NCI-H1092 (cell line): Measurements from ENCODE around the gene ONECUT2.
A peak's percentile ranks its signal among the peaks of the same experiment; 100 is the strongest.
"Not testable (repeated sequence)": the region's sequence is repeated elsewhere in the genome, so short reads cannot be mapped to it uniquely, and the experiment has no call there.

Experiments used
- DNase-seq: peaks from one replicate; lab custom pipeline; 2025; lab: John Stamatoyannopoulos, UW

The ONECUT2 gene

DNA sequence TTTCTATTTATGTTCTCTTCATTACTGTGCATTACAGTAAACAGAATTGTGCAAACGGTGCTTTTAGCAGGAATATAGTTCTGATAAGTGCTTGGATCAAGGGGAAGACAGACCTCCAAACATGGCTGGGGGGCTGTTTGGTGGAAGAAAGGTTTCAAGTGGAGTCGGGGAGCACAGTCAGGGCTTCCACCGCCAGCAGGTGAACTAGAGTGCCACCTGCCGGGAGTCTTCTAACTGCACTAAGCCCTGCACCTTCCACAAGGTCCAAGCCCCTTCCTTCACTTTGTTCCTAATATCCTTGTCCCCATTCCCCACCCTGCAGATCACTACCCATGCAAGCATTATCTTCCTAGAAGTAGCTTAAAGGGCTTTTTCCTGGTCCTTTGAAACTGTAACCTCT, 11.1 kb downstream of the ONECUT2 start:
- DNase-seq = peak; percentile 18

DNA sequence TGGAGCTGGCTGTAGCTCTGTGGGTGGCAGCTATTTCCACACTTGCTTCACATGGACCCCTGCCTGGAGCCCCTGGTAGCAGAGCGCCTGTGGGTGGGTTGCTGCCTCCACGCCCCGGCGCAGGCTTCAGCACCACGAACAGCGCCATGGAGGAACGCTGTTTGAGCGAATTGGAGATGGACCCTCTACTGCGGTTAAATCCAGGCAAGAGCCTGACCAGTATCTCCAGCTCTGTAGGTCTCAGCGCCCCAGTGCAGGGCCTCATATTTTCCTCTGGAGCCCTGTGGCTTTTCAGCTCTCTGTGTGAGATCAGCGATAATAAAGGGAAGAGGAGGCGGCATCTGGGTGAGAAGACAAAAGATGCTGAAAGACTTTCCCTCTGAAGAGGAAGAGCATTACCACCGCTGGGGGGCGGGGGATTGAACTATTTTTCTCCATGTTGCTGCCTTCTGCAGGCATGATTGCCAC, 12.0 kb downstream of the ONECUT2 start:
- DNase-seq = no peak

DNA sequence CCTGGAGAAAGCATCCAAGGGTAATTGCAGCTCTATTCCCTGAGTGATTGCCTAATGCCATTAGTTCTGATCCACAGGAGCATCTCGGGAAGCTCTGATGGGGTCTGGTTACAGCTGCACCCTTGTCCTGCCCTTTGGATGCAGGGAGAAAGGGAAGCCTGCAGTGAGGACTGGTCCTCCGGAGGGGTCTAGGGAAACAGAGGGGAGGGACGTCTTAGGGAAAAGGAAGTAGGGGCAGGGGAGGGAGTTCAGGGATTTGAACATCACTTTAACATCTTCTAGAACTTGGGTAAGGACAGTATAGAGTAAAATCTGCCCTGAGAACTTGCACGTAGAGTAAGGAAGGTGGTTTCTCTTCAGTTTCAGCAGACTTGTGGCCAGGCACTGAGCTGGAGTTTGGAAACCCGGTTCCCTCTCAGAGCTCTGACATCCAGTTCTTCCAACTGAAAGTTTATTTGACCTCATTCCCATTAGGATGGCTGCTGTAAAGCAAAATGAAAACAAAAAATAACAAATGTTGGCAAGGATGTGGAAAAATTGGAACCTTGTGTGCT, 20.5 kb downstream of the ONECUT2 start:
- no peak for DNase-seq

DNA sequence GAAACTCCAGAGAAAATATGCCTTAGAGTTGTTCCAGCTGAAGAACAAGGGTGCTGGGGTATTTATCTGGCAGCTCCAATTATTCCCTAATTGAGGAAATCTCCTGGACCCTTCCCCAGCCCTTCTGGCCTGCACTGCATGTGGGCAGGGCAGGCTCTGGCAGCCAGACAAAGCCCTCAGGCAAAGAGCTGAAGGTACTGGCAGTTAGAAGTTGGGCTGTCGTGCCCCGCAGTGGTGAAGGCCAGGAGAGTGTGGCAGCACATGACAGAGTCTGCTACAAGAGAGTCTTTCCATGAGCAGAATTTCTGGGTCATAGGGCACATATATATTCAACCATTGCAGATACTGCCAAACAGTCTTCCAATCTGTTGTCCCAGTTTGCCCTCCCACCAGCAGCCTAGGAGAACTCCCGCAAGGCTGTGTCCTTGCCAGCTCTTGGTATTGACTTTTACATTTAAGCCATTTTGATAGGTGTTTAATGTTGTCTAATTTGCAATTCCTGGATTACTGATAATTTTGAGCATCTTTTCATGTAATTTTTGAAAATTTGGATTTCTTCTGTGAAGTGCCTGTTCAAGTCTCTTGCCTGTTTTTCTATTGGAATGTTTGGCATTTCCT, 26.6 kb downstream of the ONECUT2 start:
- DNase-seq = no peak

DNA sequence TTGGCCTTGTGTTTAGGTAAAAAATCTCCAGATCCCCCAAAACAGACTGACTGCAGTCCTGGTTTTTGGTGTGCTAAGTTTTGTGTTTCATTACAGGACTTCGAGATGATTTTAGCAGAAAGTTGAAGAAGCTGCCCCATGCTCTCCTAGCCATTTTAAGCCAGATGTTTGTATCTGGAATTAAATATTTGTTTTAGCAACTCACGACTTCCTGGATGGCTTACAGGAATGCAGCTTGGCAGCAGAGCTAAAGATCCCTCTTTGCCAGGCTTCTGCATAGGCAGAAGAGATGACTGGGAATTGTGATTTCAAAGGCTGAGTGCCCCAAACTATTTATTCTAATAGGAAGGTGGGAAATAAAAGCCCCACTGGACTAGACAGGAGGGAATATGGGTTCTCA, 31.1 kb downstream of the ONECUT2 start:
- DNase-seq = no peak

DNA sequence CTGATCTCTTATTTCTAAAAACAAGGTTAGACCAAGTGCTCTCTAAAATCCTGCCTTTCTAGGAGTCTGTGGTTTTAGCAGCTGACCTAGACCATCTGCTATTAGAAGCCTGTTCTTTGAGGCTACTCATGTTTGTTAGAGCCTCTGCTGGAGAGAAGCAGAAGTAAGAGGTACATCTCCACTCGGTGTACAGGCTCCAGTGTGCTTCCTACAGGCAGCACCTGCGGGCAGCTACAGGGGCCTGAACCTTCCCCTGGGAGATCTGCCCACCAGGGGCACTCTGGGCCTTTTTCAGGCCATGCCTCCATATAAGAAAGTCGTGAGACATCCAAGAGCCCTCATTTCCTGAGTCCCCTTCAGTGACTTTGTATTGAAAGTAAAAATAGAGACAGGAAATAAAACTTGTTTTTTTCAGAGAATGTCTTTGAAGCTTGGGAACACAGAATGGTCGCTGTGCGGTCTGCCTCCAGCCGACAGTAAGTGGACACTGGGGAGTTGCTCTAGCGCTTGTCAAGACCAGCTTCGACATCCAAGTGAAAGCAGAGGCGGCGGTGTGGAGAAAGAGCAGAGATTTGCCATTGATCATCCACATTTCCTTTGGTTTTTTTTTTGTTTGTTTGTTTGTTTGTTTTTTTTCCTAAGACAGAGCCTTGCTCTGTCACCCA, 31.7 kb downstream of the ONECUT2 start:
- DNase-seq = no peak

DNA sequence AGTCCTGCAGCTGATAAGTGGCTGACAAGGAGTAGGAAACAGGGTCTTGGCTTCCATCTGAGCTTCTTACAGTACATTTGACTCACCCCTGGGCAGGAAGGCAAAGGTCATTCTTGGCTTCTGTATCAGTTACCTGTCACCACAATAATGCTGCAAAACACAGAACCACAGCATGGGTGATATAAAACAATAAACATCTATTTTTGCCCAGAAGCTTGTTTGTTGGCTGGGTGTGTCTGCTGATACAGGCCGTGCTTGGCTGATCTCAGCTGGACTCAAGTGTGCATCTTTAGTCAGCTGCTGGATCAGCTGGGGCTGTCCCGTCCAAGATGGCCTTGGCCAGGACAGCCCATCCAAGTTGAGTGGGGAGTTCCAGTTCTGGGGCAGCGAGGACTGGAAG, 34.7 kb downstream of the ONECUT2 start:
- DNase-seq = no peak

DNA sequence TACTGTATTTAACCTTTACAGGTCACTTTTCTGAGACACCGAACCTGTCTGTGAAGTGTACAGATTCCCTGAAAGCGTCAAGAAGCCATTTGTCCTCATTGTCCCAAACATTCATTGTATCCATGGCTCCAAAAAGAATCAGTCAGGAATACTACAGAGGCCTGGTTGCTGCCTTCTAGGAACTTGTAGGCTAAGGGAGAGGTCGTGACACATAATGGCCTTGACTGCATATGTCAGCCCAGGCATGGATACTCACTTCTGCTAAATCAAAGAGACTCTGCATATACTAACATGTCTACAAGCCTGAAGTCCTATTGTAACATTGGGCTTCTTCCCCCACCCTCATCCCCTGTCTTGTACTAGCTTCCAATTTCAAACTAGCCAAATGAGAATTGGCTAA, 40.2 kb downstream of the ONECUT2 start:
- DNase-seq = no peak

DNA sequence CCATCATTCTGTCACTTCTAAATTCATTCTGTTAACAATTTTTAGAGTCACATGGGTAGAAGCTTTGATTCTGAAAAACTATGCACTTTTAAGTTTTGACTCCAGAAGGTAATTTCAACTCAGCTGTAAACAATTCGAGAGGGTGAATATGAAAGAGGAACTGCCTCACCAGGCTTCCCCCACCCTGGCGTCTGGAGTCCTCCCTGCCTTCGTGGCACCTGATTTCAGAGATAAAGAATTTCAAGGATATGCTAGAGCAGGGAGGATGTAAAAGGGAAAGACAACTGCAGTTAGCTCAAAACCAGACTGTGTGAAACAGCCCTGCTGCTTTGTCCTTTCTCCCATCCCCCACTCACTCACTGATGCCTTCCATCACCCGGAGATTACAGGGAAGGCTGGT, 40.7 kb downstream of the ONECUT2 start:
- no peak for DNase-seq

DNA sequence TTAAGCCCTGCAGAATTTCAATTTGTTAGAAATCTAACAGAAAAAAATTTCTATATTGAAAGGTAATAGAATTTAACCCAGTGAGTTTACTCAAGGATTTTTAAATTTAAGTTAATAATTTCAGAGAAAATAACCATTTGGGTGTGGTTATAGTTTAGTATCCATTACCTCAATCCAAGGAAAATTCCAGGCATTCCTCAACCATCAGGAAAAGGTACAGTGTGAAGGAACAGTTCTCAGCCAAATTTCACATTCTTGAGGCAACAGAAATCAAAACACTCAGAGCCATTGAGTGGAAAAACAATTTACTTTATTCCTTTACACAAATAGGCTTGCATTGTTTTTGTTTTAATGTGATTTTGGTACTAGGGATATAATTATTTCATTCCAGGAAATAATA, 45.6 kb downstream of the ONECUT2 start:
- DNase-seq = no peak

DNA sequence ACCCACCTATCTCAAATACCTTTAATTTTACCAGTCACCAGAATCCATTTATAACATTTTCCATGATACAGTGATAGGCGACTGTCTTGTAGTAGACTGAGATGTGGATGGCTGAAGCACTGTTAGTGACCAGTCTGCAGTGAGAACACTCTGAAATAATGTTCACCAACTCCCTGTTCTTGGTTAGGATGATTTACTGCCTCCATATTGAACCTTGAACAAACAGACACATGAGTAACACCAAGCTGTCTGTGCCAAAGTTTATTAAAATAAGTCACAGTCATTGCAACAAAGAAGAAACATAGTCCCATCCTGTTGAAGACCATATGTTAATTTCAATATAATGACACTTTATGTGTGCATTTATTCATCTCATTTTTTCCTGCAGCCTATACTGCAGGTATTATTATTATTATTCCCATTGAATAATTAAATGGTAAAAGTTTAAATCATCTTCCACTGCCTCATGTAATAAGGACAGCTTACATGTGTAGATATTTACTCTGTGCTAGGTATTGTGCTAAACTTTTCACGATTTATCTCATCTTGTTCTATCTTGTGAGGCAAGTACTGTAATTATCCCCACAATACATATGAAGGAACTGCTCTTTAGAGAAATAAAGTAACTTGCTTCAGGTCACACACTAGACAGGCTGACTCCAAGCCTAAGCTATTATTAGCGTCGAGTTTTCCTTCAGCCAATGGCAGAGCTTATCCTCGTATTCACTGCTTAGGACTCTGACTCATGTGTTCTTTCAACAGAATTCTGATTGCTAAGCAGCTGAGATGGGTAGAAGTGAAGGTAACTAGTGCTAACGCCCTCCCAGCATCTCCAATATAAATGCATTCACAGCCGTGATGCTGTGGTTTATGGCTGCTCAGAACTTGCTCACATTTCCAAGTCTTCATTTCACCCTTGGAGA, 62.5 kb downstream of the ONECUT2 start:
- no peak for DNase-seq

DNA sequence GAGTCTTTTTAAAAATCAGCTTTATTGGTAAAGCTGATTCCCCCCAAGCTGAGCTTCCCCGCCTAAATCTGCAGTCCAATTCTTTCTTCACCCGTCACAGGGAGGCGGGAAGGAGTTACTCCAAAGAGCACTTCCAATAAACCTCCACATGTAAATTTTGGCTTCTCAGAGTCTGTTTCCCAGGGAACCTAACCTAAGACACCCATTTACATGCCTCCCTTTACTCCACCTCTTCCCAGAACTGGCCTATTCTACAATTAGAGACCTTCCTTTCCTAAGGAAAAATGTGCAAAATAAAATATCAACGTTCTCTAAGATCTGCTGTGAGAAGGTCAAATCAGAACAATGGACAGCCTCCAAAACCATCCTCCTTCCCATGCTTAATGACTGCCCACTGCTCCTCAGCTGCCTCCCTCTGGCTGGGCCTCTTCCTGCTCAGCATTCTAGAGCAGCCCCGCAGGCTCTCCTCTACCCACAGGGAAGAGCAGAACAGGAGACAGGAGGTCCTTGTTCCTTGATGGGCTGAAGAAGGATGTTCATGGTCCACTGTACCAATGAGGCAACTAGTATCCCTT, 63.6 kb downstream of the ONECUT2 start:
- no peak for DNase-seq

DNA sequence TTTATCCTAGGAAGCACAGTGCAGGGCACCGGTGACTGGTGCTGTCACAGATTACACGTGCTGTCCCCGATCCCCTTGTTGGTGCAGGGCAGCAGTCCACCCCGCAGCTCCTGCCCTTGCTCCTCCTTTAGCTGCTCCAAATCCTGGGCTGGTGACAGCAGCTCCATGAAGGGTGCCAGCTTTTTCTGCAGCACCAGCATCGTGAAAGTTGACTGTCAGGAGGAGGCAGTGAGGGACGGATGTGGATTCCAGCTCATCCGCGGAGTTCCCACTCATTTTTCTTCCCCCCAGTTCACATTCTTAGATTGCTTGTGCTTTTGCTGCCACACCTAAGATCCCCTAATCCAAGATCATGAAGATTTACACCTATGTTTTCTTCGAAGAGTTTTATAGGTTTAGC, 67.5 kb downstream of the ONECUT2 start:
- DNase-seq = no peak

DNA sequence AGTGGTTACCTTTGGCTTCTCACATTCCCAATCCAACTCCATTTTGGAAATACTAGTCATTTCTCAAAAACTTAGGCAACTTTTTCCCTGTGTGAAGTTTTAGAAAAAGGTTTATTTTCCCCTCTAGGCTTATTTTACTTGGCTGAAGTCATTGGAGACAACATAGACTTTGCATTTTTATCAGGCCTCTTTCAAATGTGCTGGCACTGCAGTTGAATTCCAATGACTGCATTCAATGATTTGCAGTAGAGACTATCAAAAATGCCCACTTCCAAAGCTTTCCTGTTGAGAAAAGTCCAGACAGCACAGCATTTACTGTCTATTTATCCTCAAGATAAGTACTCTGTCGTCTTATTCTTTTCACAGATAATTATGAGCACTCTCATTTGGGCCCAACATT, 70.1 kb downstream of the ONECUT2 start:
- DNase-seq = no peak

DNA sequence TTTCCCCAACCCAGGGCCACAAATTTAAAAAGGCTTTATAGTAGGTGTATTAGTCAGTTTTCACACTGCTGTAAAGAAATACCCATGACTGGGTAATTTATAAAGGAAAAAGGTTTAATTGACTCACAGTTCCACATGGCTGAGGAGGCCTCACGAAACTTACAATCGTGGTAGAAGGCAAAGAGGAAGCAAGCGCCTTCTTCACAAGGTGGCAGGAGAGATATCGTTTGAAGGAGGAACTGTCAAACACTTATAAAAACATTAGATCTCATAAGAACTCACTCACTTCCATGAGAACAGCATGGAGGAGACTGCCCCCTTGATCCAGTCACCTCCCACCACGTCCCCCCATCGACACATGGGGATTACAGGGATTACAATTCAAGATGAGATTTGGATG, 80.9 kb downstream of the ONECUT2 start:
- no peak for DNase-seq

DNA sequence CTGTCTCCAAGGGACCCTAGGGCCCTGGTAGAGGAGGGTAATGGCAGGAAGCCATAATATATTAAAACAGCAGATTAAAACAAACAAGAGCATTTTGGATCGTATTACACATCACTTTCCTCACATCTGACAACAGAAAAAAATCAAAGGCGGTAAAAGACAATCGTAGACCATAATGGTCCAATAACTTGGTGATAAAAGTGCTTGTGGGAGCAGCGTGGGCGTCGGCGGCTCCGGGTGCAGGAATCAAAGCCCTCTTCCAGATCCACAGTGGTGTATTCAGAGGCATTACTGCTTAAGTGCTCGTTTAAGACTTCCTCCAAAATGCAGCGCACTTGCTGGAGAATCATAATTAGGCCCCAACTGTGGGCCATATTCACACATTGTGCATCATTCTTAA, 83.4 kb downstream of the ONECUT2 start:
- no peak for DNase-seq

DNA sequence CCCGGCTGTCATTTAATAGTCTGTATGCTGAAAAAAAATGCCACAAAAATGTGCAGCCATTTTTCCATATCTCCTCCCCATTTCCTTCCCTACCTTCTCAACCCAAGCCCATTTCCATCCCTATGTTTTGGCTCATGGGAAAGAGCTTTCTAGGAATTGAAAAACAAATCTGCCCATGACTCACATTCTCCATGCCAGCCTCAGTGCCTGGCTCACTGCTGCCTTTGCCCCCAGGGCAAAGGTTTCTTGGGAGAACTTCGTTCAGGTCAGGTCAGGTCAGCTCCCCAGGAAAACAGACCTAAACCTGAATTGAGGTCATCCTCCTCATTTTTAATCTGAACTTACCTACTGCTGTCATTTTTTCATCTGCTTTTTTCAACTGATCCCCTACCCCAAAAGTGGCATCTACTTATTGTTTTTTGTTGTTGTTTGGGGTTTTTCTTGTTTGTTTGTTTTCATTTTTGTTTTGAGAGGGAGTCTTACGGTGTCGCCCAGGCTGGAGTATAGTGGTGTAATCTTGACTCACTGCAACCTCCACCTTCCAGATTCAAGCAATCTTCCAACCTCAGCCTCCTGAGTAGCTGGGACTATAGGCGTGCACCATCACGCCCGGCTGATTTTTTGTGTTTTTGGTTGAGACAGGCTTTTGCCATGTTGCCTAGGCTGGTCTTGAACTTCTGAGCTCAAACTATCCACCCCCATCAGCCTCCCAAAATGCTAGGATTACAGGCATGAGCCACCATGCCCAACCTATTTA, 84.7 kb downstream of the ONECUT2 start:
- no peak for DNase-seq

DNA sequence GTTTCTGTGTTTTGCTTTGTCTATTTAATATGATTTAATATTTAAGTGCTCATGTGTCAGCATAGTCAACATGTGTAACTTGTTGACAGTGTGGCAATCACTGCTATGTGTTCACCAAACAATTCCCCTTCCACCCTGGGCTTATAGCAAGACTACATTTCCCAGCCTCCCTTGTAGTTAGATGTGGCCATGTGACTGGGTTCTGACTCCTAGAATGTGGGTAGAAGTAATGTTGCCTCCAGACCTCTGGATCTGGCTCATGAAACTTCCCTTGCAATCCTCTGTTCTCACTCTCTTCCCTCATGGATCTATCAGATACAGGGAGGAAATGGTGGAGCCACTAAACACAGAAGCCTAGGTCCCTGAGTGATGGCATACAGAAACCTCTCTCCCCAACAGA, 87.2 kb downstream of the ONECUT2 start:
- DNase-seq = not testable (repeated sequence)

DNA sequence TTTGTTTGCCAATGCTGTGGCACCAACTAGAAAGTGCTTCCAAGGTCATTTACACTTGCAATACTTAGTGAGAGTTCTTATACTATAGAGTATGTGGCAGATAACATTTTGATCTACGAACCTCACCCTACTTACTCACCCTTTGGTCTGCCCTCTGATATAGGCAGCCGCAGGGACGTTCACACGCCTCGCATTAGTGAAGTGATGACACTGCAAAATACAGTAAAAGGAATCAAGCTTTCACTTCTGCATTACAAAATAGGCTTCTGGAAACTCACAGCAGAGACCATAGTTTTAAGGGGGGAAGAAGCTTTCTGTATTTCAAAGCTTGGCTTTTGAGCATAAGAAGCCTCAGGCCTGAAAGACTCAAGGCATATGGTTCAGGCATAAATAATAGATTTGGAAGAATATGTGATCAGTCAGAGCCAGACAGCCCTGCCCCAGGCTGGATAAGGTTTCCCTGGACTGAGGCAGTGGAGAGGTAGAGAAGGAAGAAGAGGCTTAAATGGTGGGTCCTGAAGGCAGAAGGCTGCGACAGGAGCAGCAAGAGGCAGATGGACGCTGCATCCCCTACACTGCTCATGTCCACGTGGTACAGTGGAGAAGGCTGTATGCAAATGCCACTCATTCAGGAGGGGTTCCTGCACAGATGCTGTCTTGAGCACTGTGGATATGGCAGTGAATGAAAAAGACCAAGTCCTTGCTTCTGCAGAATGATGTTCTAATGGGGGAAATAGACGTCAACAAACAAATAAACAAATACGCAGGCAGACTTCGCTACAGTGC, 88.2 kb downstream of the ONECUT2 start:
- no peak for DNase-seq

DNA sequence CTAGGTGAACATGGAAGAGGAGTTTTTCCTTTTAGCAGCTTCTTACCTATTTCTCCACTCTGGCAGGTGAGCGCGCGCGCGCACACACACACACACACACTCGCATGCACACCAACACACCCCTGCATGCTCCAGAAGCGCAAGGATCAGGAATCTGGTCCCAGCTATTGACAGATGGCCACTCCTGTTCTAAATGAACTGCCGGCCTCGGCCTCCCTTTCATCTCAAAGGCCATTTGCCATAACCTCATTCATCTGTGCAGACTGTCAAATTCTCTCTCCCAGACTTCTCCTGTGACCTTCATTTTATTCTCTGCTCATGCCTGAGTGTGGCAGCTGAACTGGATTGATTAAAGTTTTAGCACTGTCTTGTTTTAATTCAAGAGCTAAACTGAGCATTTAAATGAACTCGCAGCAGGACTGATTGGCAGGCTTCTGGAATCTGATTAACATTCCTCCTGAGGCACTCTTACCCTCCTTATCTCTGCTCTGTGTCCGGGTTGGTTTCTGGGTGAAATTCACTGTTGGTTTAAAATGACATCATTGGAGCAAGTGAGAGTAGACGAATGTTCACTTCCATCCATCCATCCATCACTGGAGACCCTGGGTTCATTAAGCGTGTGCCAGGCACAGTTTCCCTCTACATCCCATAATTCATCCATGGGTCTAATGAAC, 92.5 kb downstream of the ONECUT2 start:
- no peak for DNase-seq
